ENCODE results near the gene IGF2BP3.

The IGF2BP3 gene

DNA sequence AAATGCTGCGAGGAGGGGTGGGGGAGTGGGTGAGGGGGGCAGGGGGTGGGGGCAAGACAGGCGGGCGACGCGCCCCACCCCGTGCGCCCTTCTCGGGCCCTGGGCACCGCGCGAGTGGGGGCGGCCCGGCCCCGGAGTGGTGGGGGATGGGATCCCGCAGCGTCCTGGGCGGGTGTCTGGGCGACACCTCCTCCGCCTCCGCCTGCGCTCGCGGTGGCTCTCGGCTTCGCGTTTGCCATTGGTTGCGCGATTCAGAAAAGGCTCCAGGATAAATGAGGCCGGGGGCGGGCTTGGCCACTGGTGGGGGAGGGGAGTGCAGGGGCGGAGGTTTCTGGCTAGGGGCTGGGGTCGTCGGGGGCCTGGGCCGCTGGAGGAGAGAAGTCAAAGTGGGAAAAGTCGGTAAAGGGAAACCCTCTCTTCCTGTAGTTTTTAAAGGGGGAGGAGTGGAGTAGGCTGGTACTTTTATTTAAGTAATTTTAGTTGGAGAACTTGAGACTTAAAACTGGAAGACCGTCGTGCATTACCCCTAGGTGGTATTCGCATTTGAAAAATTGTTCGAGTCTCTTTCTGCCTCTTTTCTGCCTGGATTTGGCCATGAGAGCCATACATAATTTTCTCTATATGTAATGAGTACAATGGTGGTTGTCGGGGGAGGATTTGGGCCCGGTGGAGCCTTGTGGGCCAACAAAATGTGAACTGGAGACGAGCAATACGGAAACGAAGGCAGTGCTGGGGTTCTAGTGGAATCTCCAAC lies 992 bp upstream of the IGF2BP3 start:
- peak; percentile 82 for DNase-seq

DNA sequence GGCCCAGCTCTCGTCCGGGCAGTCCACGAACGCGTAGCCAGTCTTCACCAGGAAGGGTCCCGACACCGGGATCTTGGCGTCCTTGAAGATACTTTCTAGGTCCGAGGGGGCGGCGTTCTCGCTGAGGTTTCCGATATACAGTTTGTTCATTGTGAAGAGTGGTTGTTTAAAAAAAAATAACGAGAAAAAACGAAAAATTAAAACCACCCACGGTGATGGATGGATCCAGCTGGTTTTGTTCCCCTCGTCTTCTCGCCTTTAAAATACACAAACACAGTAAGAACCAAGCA lies 385 bp downstream of the IGF2BP3 start:
- DNase-seq: no peak

DNA sequence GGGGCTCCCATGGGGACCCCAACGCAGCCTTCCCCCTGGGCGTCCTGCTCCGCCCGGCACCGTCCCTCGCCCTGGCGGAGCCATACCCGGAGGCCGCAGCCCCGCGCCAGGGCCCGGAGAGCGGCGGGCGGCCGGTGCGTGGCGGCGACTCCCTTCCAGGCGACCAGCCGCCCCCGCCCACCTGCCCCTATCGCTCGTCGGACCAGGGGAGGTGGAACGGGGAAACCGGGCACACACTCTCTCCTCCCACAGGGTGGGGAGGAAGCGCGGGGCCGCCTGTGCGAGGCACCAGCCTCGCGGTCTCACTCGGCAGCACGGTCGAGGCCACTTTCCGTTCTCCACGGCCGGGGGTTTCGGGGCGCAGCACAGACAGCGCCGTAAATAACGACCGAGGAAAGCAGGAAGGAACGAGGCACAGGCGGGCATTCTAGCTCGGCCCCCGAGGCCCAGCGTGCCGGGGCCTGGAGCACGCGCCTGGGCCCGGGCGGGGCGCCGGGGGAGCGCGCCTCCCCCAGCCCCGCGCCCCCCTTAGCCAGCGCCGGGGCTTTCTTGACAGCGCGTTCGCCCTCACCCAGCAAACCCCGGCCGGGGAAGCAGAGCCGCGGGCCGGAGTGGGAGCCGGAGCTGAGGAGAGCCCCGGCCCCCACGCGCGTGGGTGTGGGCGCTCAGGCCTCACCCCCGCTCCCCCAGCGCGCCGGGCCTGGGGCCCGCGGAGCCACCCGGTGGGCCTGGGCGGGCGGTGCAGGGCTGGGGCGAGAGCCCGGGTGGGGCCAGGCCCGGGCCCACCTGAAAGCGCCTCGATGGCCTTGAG lies 936 bp downstream of the IGF2BP3 start:
- DNase-seq: no peak

DNA sequence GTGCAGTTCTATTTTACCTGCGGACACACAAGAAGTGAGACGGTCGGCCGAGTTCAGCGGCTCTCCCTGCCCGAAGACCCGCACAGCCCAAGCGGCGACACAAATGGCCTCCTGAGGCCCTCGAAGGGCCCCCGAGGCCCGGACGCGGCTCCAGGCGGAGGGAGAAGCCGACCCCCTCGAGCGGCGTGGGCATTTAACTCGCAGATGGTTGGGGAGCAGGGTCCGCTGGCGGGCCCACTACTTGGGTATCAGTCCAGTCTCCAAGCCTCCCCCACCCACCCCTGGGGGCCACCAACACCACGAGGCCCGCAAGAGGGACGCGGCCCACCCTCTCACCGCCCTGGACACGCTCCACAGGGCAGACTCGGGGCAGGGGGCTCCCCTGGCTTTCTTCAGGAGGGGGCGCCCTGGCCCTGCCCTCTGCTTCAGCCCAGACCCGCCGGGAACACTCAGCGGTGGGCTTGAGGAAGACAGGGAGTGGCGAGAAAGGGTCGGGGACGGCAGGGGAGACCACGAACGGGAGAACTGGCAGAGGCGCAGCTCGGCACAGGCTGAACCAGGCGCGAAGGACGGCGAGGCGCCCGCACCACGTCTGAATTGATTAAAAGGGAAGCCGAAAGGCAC lies 1.7 kb downstream of the IGF2BP3 start:
- no peak for DNase-seq

DNA sequence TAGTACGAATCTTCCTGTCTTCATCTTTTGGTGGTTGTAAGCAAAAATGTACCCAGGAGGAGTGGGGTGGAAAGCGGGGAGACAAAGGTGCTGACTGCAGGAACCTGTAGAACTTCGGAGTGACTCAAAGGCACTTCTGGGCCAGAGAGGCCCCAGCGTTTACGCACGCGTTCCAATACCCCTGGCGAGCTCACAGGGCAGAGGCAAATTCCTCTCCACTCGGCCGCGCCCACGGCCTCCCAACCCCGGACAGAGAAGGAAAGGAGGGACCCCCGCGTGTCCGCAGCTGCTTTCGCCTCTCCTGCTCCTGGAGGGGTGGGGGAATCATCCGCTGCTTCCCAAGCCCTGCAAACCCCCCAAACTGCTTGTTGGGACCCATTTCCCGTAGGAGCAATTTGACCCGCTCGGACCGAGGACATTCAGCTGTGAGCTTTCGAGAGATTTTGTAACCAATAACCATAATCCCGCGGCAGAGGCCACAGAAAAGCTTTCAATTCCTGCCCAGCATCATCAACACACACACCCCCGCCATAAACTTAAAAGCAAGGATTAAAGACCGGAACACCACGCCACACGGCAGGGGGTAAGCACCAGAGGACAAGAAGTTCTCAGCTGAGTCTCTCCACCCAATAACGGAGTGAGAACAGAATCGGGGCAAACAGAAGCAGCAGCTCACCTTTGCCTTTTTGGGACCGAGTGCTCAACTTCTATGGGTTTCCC lies 2.3 kb downstream of the IGF2BP3 start:
- peak; percentile 24 for DNase-seq

DNA sequence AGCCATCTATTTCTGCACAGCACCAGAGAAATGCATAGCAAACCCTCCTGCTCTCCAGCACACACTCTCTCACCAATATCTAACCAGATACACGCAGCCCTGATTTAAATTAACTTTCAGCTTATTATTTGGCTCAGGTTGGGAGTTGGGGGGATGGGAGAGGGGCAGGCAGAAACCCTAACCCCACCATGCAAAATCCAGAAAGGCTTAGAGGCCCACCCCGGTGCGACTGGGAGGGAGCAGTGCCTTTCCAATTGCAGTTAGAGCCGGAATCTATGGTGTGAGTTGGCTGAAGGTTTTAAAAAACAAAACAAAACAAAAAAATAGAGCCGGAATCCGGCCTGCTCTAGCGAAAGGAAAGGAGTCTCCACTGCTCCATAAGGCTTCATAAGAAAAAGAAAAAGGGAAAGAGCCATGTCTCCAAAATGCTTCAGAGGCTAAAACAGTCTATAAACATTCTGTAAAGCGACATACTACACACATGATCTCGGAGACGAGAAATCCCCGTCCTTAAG lies 2.9 kb downstream of the IGF2BP3 start:
- DNase-seq: no peak

DNA sequence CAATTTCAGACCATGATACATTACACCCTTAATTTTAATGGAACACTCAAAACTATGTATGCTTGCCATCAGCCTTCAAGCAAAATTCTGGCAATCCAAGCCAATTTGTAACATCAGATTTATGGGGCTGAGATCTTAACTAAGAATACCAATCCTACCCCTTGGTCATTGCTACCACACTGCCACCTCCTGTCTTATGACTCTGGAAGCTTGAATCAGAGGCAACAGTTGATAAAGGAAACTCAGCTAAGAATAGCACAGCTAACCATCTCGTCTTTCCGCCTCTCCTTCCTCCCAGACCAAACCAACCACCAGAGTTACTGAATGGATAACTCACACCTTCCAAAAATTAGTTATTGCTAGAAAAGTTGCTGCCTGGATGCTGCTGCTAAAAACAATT lies 7.4 kb downstream of the IGF2BP3 start:
- DNase-seq: no peak

DNA sequence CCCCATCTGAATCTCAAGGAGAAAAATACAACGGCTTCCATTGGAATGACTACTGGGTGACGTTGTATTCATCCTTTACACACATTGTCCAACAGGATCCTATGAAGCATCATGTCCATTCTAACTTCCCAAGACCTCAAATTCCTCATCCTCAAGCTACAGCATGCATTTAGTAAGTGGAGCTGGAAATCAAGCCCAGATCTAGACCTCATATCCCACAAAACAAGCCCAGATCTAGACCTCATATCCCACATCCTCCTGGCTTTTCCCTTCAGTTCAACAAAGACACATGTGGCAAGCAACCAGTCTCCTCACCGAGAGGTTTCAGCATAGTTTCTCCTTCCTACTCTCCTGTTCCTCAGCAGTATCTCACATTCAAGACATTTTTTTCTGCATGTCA lies 12.2 kb downstream of the IGF2BP3 start:
- DNase-seq: no peak

DNA sequence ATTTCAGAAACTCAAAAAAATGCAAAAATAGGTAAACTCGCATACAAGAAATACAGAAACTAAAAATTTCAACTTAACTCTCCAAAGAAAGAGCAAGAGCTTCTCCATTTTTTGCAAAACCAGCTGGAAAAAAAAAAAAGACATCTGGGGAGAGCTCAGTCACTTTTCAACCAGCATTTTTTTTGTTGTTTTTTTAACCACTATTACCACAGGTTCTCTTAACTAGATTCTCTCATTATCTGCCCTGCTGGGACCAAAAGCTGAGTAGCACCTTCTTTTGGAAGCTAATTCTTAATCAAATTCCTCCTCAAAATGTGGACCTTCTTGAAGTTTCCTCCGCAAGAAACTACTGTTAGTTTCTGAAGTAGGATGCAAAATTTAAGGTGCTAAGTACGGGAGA lies 14.2 kb downstream of the IGF2BP3 start:
- DNase-seq: no peak

DNA sequence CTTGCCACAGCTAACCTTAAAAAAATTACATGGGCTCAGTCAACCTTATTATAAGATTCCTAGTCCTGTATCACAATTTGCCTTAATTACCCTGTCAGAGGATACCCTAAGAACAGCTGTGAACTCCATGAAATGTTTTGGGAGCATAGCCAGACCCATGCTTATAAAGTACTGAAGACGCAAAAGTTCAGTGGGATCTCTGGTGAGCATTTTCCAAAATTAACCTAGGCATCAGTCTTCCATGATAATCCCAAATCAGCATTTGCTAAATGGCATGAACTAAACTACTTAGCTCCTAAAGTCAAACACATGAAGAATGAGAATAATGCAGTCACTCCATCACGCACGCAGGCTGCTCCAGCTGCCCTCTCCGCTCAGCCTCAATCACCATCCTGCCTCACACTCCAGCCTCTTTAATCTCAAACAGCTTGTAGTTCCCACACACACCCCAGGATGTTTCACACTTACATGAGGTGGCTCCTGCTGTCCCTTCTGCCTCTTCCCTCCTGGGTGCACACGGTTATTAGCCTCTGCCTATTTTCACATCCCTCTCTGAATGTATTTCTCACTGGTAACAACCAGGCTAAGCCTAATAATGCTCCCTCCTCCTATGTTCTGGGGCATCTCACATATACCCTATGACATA lies 15.3 kb downstream of the IGF2BP3 start:
- no peak for DNase-seq

DNA sequence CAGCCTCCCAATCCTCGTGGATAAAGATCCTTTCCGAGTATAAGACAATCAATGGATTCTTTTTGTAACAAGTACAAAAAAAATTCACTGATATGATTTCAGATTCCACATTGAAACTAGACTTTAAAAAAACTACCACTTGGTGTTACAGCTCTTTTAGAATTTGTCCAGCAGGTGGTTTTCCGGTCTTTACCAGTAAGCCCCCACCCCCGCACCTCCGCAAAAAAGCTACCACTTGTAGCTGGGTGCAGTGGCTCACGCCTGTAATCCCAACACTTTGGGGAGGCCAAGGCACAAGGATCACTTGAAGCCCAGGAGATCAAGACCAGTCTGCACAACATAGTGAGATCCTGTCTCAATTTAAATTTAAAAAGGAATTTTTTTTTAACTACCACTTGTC lies 19.8 kb downstream of the IGF2BP3 start:
- DNase-seq: no peak

DNA sequence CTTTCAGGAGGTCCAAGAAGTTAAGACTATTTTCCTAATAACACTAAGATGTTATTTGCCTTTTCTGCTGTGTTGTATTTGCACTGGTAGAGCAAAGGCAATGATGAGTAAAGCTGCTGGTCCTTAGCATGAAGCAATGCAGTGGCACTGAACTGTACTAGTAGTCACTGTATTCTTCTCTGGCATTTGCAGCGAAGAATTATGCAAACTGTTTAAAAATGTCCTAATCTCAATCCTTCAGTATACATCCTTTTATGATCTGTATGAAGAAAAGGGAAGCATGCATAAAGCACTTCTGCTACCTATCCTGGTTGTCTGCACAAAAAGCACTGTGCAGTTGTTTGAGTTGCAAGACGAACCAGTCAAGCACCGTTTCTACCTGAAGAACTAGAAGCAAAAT lies 20.4 kb downstream of the IGF2BP3 start:
- no peak for DNase-seq

DNA sequence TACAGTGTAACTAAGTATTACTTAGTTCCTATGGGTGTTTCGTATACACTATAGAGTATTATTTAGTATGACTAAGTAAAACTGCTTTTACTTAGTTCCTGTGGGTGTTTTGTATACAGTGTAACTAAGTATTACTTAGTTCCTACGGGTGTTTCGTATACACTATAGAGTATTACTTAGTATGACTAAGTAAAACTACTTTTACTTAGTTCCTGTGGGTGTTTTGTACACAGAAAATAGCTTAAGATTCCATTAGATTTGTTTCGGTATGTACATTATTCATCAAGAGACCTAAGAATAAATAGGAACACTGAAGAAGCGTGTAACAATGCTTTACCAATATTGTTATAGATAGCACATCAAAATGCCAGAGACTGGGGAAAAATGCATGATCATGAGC lies 25.0 kb downstream of the IGF2BP3 start:
- DNase-seq: no peak

DNA sequence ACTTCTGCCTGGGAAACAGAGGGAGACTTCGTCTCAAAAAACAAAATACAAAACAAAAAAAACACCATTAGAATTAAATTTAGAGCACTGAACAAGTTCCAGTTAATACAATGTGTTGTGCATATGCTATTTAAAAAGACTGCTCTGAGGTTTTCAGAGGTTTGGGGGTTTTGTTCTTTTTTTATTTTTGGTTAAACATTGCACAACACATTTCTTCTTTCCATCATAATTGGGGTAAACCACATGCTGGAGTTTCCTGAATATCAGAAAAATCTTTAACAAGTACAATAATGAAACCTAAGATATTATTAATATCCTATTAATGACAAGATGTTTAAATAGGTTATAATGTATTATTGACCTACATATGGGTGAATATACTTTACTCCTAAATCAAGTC lies 26.3 kb downstream of the IGF2BP3 start:
- no peak for DNase-seq

DNA sequence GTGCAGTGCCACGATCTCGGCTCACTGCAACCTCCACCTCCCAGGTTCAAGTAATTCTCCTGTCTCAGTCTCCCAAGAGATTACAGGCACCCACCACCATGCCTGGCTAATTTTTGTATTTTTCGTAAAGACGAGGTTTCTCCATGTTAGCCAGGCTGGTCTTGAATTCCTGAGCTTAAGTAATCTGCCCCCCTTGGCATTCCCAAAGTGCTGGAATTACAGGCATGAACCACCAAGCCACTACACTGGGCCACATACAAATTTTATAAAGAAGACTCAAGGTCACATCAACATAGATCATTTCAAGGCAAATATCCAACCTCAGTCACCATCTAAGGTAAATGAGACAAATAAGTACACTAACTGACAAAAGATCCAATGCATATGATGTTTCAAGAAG lies 32.1 kb downstream of the IGF2BP3 start:
- DNase-seq: no peak

DNA sequence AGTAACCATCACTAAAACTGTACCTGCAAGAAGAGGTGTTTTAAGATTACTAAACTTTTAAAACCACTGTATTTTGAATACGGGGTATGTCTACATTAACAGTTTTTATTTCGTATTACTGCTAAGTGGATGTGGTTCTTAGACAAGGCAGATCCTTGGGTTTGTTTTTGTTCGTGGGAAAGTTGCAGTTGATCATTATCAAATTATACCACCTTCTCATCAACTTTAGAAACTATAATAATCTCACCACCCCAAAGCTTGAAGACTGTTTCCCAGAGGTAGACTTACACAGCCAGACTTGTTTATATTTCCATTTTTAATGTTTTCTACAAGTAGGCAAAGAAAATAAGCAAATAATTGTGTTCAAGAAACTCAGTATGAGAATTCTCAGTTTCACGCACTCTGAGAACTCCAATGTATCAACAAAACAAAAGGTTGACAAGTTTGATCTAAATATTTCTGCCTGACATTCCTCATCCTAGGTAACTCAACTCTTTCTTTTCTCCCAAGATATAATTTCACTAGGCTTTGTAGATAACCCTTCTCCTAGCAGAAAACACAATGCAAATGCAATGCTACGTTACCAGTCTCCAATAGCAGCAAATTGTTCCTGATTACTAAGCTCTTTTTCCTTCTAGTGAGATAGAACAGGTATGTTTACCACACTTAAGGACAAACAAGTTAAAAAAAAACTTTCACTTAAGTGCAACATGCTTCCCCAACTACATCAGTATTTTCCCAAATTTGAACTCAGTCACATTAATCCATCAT lies 36.0 kb downstream of the IGF2BP3 start:
- no peak for DNase-seq

DNA sequence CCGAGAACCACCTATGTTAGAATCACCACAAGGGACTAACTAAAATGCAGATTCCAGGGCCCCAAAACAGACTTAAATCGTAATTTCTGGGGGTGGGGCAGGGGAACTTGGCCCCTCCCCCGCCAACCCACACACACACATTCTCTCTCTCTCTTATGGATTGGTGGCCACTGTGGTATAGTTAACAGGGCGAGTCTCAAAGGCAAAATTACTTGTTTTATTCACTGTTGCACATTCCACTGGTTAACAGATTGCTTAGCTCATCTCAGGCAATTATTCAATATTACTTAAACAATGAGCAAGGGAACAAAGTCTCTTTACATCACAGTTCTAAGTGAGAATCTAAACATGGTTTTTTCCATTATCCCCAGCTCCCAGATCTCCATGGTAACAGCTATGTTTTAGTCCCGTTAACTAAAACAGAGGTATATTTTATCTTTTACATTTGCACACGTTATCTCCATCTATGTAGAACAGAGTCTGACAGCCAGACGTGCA lies 38.5 kb downstream of the IGF2BP3 start:
- no peak for DNase-seq

DNA sequence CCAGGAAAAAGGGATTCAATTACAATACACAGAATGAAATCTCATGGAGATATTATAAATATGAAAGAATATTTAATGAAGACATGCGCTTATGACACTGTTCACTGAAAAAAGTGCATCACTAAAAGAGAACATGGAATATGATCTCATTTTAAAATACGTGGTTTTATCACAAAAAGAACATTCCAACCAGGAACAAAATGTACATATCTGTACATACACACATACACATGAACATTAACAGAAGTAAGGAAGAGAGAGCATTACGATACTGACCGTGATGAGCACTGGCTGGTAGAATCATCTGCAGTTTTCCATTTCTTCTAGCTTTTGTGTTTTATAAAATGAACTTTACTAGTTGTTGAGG lies 39.4 kb downstream of the IGF2BP3 start:
- DNase-seq: no peak

DNA sequence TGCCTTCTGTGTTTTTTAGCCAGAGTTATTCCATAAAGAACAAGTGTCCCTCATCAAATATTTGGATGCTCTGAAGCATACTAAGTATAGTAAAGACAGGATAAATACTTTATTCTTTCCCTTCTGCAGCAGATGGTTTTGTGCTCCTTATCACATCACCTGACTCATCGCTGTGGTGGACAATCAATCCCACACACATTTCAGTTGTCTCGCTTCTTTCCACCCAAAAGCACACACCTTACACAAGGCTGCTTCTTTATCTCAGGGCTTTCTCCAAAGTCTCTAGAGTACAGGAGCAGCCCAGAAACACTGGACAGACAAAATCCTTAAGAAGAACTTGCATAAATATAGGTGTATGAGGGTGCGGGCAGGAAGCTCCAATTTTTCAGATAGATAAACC lies 43.4 kb downstream of the IGF2BP3 start:
- DNase-seq: no peak

DNA sequence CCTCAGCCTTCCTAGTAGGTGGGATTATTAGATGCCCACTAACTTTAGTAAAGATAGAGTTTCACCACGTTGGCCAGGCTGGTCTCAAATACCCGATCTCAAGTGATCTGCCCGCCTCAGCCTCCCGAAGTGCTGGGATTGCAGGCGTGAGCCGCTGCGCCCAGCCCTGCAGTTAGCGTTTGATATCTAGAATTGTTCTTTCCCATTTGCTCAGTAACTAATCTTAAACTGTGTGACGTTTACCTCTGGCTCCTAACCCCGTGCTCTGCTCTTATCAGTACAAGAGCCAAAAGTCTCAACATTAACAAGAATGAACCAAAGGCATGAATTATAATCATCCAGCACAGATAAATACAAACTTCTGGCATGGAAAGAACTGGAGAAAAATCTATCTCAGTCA lies 47.4 kb downstream of the IGF2BP3 start:
- DNase-seq: no peak

DNA sequence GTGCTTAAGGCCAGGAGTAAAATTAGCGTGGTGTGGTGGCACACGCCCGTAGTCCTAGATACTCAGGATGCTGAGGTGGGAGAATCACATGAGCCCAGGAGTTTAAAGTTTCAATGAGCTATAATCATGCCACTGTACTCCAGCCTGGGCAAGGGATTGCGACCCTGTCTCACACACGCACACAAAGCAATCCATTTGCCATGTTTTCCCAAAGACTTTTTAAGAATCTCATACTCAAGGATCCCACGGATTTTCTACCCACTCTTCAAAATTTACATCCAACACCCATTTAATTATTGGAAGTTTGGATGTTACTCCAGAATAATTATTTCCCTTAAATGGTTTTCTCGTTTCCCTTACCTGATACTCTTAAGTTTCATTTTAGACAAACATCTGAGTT lies 47.9 kb downstream of the IGF2BP3 start:
- DNase-seq: no peak

DNA sequence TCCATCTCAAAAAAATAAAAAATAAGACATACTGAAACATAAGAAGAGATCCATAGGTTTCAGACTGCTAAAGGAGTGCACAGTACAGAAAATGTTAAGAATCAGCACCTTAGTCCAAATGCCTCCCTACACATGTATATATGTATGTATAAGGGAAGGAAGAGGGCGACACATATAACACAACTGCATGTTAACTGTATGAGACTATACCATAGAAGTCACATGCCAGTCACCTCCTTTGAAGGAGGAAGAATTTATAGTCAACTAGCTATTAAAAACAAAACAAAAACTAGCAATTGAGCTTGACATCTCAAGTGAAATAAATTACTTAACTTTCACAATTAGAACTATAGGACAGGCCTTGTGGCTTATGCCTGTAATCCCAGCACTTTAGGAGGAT lies 50.4 kb downstream of the IGF2BP3 start:
- no peak for DNase-seq
